ENCODE measurements around the gene VCPKMT.
"Not testable (repeated sequence)": the region's sequence is repeated elsewhere in the genome, so short reads cannot be mapped to it uniquely, and the experiment has no call there.

Gene VCPKMT

DNA sequence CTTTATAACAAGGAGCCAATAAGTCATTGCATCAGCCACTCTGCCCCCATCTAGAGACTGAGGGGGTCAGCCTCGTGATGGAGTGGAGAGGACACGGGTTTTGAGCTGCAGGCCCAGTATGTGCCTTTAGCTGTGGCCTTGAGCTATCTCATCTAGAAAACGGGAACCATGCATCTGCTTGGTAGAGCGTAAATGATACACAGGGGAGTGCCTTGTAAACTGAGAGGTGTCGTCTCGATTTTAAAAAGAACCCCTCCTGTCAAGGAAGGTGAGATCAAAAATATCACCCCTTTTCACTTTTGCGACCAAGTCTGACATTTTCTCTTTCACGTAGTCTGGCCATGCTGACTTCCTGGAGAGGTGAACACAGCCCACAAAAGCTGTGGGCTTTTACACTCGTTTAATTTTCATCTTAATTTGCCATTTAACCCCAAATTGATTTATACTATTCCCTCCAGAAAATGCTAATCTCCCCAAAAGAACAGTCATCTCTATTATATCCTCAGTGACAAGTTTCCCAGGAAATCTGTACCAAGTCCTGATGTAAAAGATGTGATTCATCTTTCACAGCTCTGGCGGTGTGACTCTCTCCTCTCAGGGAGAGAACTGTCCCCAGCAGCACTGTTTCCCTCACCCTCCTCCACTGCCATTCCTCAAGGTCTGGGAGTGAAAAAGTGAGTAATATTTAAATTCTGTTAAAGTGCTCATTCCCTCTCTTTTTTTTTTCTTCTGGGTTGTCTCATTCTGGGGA, 30.6 kb downstream of the VCPKMT start:
- no peaks in the 10 kb centered on the region for H3K9me3 Mint-ChIP-seq (ENCODE audit: low read depth)
- no peaks in the 10 kb centered on the region for H3K27me3 Mint-ChIP-seq
- peaks cover 6% of the 10 kb centered on the region for H3K36me3 Mint-ChIP-seq
- peak overlapping the region; percentile 44 for H3K4me3 Mint-ChIP-seq
- peaks cover 93% of the 10 kb centered on the region for H3K4me1 Mint-ChIP-seq (ENCODE audit: low read depth)
- H3K27ac Mint-ChIP-seq, result peak overlapping the region; percentile 91

DNA sequence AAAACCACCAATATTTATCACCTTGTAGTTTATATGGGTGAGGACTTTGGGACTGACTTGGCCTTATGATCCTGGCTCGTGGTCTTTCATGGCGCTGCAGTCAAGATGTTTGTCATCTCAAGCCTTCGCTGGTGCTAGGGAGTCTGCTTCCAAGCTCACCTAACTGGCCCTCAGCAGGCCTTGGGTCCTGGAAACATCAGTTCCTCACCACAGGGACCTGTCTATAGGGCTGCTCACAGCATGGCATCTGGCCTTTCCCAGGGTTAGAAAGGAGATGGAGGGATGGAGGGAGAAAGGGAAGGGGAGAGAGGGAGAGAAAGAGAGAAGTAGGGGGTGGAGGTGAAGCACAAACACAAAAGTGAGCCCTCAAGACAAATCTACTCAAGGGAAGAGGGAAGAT, 31.7 kb downstream of the VCPKMT start:
- Mint-ChIP-seq H3K27ac (peak overlapping the region; percentile 91), H3K9me3 (ENCODE audit: low read depth) (no peaks in the 10 kb centered on the region), H3K36me3 (peaks cover 4% of the 10 kb centered on the region), H3K4me1 (ENCODE audit: low read depth) (peaks cover 84% of the 10 kb centered on the region), H3K4me3 (peak overlapping the region; percentile 44), H3K27me3 (no peaks in the 10 kb centered on the region)

DNA sequence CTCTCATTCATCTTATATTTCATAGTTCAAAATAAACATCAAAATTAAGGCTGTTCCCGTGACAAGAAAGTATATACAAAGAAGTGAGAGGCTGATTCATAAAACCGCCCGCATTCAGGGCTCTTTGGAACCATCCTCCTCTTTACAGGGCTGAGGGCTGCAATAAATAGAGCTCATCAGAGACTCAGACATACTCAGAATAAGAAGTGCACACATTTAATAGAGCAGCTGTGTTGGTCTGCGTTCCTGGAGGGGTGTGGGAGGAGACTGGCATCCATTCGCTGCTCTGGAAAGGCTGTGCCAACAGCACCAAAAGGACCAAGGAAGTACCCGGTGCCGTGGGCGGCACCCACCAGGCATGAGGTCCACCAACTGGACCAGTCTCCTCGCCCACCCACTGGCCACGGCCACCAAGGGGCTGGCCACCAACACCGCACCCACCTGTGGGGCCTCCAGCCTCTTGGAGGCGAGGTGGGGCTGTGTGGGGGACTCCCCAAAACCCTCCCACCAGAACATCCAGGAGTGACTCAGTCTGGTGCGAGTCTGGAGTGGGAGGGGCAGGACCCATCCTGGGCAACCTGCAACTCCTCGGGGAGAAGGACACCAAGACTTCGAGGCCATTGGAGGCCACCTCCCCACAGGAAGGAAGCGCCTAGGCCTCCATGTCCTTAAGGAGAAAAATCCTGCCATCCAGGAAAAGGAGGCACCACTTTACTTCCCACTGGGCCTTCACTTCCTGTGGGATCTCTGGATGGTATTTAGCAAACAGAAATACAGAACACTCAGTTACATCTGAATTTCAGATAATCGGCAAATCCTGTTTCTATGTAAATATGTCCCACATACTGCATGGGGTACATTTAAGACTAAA, 32.7 kb downstream of the VCPKMT start:
- Mint-ChIP-seq H3K27ac (peak overlapping the region; percentile 91), H3K9me3 (ENCODE audit: low read depth) (no peaks in the 10 kb centered on the region), H3K36me3 (peaks cover 4% of the 10 kb centered on the region), H3K27me3 (no peaks in the 10 kb centered on the region), H3K4me3 (peak overlapping the region; percentile 66), H3K4me1 (ENCODE audit: low read depth) (peaks cover 78% of the 10 kb centered on the region)

DNA sequence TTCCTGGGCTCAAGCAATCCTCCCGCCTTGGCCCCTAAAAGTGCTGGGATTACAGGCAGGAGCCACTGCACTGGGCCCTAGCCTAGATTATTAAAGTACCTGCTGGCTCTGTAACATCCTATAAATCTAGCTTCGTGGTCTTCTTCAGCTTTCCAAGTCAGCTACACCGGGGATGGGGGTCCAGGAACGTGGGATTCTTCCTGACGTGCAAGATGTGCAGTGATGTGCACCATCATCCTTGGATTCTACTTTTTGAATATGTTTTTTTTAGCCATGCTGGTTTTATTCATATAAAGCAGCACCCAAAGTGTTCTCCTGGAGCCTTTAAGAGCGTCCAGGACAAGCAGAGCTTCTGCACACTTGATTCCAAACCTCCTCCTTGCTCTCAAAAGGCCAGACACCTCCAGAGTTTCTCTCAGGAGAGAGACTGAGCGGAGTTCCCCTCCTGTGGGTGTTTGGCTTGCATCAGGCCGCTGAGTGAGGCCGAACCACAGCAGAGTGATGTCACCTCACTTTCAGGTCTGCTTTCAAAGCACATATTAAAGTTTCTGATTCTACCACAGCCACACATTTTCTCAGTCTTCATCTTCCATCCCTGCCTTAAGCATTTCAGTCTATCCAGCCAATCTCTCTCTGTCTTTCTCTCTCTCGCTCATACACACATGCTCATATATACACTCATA, 33.4 kb downstream of the VCPKMT start:
- H3K4me1 Mint-ChIP-seq (ENCODE audit: low read depth), result peaks cover 71% of the 10 kb centered on the region
- H3K27me3 Mint-ChIP-seq, result no peaks in the 10 kb centered on the region
- peak overlapping the region; percentile 91 for H3K27ac Mint-ChIP-seq
- H3K9me3 Mint-ChIP-seq (ENCODE audit: low read depth), result no peaks in the 10 kb centered on the region
- H3K36me3 Mint-ChIP-seq, result peaks cover 4% of the 10 kb centered on the region
- H3K4me3 Mint-ChIP-seq, result peak overlapping the region; percentile 66

DNA sequence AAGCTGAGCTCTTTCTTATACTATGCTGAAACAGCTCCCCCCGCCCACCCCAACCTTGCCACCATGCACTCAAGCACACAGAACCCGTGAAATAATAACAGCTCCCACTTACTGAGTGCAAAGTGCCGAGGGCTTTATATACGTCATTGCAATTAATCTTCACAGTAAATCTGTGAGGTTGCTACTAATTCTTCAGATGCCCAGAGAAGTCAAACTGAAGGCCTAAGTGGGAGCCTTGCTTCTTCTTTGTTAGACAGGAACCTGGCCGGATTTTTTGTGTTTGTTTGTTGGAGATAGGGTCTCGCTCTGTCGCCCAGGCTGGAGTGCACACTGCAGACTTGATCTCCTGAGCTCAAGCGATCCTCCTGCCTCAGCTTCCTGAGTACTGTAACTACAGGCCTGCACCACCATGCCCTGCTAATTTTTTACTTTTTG, 34.0 kb downstream of the VCPKMT start:
- Mint-ChIP-seq H3K4me3 (peak overlapping the region; percentile 66), H3K27me3 (no peaks in the 10 kb centered on the region), H3K4me1 (ENCODE audit: low read depth) (peaks cover 65% of the 10 kb centered on the region), H3K9me3 (ENCODE audit: low read depth) (no peaks in the 10 kb centered on the region), H3K36me3 (peaks cover 4% of the 10 kb centered on the region), H3K27ac (peak overlapping the region; percentile 91)

DNA sequence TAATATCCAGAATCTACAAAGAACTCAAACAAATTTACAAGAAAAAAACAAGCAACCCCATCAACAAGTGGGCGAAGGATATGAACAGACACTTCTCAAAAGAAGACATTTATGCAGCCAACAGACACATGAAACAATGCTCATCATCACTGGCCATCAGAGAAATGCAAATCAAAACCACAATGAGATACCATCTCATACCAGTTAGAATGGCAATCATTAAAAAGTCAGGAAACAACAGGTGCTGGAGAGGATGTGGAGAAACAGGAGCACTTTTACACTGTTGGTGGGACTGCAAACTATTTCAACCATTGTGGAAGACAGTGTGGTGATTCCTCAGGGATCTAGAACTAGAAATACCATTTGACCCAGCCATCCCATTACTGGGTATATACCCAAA, 37.3 kb downstream of the VCPKMT start:
- H3K4me3 Mint-ChIP-seq; H3K36me3 Mint-ChIP-seq; H3K27me3 Mint-ChIP-seq; H3K9me3 Mint-ChIP-seq (ENCODE audit: low read depth): not testable (repeated sequence)
- peaks cover 51% of the 10 kb centered on the region for H3K4me1 Mint-ChIP-seq (ENCODE audit: low read depth)
- peak overlapping the region; percentile 28 for H3K27ac Mint-ChIP-seq

DNA sequence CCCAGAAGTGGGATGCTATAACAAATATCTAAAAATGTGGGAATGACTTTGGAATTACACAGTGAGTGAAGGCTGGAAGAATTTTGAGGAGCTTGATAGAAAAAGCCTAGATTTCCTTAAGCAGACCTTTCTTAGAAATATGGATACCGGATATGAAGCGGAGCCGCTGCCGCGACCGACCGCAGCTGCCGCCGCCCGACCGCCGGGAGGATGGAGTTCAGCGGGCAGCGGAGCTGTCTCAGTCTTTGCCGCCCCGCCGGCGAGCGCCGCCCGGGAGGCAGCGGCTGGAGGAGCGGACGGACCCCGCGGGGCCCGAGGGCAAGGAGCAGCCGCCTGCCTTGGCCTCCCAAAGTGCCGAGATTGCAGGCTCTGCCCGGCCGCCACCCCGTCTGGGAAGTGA, 42.7 kb downstream of the VCPKMT start:
- peaks cover 36% of the 10 kb centered on the region for H3K4me1 Mint-ChIP-seq (ENCODE audit: low read depth)
- H3K27ac Mint-ChIP-seq, result not testable (repeated sequence)

DNA sequence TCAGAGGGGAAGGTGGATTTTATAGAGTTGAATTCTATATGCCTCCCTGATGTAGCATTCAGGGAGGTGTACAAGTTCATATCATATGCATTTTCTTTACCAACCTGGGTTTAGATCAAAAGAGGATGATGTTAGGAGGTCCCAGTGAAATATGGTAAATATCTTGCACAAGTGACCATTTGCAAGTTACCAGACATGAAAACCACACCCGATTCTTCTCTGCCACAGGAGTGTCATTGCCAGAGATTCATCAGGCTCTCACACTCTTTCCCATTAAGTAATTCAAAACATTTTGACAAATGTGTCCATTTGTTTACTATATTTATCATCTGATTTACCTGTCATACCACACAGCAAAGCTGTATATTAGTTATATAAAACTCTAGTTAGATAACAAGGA, 44.0 kb downstream of the VCPKMT start:
- no peaks in the 10 kb centered on the region for H3K27me3 Mint-ChIP-seq
- no peak overlapping the region for H3K4me3 Mint-ChIP-seq
- peaks cover 3% of the 10 kb centered on the region for H3K36me3 Mint-ChIP-seq
- H3K27ac Mint-ChIP-seq, result peak overlapping the region; percentile 41
- peaks cover 46% of the 10 kb centered on the region for H3K4me1 Mint-ChIP-seq (ENCODE audit: low read depth)
- H3K9me3 Mint-ChIP-seq (ENCODE audit: low read depth), result no peaks in the 10 kb centered on the region

More for the DNA sequence above, 42.7 kb downstream of the VCPKMT start:
- not testable (repeated sequence) for H3K27me3 Mint-ChIP-seq; H3K36me3 Mint-ChIP-seq; H3K4me3 Mint-ChIP-seq; H3K9me3 Mint-ChIP-seq (ENCODE audit: low read depth)

DNA sequence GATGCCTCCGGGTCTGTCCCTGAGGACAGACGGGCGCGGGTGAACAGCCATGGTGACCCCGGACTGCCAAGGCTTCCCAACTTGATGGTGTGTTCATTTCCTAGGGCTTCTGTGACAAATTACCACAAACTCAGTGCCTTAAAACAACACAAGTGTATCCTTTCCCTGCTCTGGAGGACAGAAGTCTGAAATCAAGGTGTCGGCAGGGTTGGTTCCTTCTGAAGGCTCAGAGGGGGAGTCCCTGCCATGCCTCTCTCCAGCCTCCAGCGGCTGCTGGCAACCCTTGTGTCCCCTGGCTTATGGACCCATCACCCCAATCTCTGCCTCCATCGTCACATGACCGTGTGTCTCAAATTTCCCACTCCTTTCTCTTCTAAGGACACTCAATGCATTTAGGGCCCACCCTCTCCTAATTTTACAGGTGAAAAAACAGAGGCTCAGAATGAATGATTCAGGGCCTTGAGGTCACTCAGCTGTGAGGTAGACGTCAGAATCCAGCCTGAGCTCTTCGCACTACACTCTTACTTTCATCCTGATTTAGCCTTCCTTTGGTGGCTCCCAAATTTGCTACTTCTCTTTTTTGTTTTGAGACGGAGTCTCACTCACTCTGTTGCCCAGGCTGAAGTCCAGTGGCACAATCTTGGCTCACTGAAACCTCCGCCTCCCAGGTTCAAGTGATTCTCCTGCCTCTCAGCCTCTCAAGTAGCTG, 45.4 kb downstream of the VCPKMT start:
- Mint-ChIP-seq H3K4me1 (ENCODE audit: low read depth) (peaks cover 47% of the 10 kb centered on the region), H3K36me3 (peaks cover 3% of the 10 kb centered on the region)

DNA sequence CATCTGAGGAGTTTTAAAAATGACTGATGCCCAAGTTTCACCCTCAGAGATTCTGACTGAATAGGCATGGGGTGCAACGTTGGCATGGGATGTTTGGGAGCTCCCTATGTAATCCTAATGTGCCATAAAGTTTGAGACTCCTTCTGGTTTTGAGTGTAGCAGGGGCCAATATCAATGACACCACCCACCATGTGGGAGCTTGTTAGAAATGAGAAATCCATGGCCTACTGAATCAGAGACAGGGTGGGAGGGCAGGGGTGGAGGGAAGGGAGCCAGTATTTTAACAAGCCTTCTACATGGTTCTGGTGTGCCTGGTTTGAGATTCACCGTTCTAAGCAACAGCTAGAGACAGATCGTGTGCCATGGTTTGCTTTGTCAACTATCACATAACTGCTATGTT, 46.1 kb downstream of the VCPKMT start:
- H3K9me3 Mint-ChIP-seq (ENCODE audit: low read depth), result no peaks in the 10 kb centered on the region
- H3K4me1 Mint-ChIP-seq (ENCODE audit: low read depth), result peaks cover 53% of the 10 kb centered on the region
- H3K4me3 Mint-ChIP-seq, result no peak overlapping the region
- peaks cover 3% of the 10 kb centered on the region for H3K36me3 Mint-ChIP-seq
- peak overlapping the region; percentile 16 for H3K27ac Mint-ChIP-seq
- H3K27me3 Mint-ChIP-seq, result no peaks in the 10 kb centered on the region

More for the DNA sequence above, 45.4 kb downstream of the VCPKMT start:
- Mint-ChIP-seq H3K27me3 (no peaks in the 10 kb centered on the region), H3K27ac (no peak overlapping the region), H3K4me3 (no peak overlapping the region), H3K9me3 (ENCODE audit: low read depth) (no peaks in the 10 kb centered on the region)

DNA sequence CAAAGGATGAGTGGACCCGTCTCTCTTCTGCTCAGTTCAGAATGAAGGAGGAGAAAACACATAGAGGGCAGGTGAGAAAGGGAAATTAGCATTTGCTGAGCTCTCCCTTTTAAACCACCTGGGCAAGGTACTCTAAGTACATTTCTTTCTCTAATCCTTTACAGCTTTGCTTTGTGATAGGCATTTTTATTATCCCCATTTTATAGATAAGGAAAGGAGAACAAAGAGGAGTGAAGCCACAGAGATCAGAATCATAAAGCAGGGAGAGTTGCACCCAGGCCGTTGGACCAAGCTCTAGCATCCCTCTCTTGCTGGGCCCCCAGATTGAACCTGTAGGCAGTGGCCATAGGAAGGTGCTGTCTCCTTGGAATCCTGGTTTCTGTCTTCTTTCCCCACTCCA, 47.0 kb downstream of the VCPKMT start:
- H3K4me1 Mint-ChIP-seq (ENCODE audit: low read depth), result peaks cover 57% of the 10 kb centered on the region
- H3K36me3 Mint-ChIP-seq, result peaks cover 3% of the 10 kb centered on the region
- H3K27me3 Mint-ChIP-seq, result no peaks in the 10 kb centered on the region
- H3K9me3 Mint-ChIP-seq (ENCODE audit: low read depth), result no peaks in the 10 kb centered on the region
- no peak overlapping the region for H3K27ac Mint-ChIP-seq
- no peak overlapping the region for H3K4me3 Mint-ChIP-seq

DNA sequence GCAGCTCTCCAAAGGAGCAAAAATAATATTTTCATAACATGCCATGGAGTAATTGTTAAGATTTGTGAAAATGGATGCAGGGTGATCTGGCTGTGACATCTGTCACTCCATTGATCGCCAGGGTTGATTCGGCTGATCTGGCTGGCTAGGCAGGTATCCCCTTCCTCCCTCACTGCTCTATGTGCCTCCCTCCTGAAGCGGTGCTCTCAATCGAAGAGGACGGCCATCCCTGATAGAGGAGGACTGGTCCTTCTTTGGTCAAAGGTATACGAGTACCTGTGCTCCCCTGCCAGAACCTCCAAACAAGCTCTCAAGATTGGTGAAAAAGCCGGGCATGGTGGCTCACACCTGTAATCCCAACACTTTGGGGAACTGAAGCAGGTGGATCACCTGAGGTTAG, 47.9 kb downstream of the VCPKMT start:
- H3K27ac Mint-ChIP-seq, result no peak overlapping the region
- H3K4me1 Mint-ChIP-seq (ENCODE audit: low read depth), result peaks cover 66% of the 10 kb centered on the region
- H3K9me3 Mint-ChIP-seq (ENCODE audit: low read depth), result no peaks in the 10 kb centered on the region

DNA sequence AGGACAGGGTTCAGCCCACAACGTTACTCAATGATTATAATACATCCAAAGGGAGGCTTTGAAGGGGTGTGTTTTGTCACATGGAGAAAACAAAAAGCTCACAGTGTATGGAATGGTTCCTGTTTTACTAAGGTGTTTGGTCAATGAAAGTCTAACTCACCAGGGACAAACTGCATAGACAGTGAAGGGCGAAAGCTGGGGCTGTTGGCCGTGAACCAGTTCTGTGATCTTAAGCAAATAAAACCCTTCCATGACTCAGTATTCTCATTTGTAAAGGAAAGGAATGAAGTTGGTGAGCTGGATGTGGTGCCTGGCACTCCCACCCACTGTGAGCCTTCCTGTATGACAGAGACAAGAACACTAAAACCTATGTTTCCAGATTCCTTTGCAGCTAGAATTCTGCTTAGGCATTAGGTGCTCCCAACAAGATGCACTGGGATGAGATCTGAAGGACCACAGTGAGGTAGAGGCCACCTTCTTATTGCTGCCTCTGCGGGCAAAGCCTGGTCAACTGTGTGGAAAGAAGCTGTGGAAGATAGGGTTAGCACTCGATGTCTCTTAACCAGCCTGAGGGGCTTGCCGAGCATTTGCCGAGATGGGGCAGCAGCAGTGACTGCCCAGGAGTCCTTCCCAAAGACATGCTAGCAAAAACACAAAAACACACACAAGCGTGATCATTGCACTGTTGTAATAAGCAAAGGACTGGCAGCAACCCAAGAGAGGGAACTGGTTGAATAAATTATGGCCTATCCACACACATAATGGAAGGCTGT, 48.5 kb downstream of the VCPKMT start:
- Mint-ChIP-seq H3K4me1 (ENCODE audit: low read depth) (peaks cover 70% of the 10 kb centered on the region), H3K9me3 (ENCODE audit: low read depth) (no peaks in the 10 kb centered on the region), H3K4me3 (no peak overlapping the region), H3K36me3 (peaks cover 3% of the 10 kb centered on the region), H3K27me3 (no peaks in the 10 kb centered on the region), H3K27ac (peak overlapping the region; percentile 55)

More for the DNA sequence above, 47.9 kb downstream of the VCPKMT start:
- H3K27me3 Mint-ChIP-seq, result no peaks in the 10 kb centered on the region
- peaks cover 3% of the 10 kb centered on the region for H3K36me3 Mint-ChIP-seq
- no peak overlapping the region for H3K4me3 Mint-ChIP-seq

DNA sequence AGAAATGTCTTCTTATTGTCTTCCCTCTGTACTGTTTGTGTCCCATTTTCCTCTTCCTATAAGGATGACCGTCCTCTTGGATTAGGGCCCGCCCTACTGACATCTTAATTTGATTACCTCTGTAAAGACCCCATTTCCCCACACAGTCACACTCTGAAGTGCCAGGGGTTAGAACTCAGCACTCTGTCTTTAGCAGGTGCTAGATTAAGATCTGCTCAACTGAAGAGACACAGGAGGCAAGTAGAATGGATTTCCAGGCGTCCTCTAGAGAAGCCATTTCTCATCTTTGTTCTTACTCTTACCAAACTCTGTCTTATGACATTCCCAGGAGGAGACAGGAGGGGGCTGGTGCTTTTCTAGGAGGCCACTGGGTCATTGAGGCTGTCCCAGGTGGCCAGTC, 50.8 kb downstream of the VCPKMT start:
- H3K9me3 Mint-ChIP-seq (ENCODE audit: low read depth), result no peaks in the 10 kb centered on the region
- H3K27ac Mint-ChIP-seq, result peak overlapping the region; percentile 100
- no peaks in the 10 kb centered on the region for H3K27me3 Mint-ChIP-seq
- peaks cover 3% of the 10 kb centered on the region for H3K36me3 Mint-ChIP-seq
- peaks cover 83% of the 10 kb centered on the region for H3K4me1 Mint-ChIP-seq (ENCODE audit: low read depth)
- H3K4me3 Mint-ChIP-seq, result peak overlapping the region; percentile 46

Measured in activated naive CD8-positive, alpha-beta T cell (primary cell).